Measurements from ENCODE around the gene APH1B.

The APH1B gene

DNA sequence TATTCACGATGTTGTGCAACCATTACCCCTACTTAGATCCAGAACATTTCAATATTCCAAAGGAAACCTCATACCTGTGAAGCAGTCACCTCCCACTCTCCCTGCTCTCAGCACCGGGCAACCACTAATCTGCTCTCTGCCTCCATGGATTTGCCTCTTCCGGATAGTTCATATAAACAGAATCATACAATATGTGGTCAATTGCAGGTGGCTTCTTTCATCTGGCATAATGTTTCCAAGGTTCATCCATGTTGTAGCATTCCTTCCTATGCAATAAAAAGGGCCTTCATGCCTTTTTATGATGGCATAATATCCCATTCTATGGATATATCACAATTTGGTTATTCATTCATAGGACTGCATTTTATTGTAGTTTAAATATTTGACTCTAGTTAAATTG, 80.3 kb downstream of the APH1B start:
- DNase-seq: no peak

DNA sequence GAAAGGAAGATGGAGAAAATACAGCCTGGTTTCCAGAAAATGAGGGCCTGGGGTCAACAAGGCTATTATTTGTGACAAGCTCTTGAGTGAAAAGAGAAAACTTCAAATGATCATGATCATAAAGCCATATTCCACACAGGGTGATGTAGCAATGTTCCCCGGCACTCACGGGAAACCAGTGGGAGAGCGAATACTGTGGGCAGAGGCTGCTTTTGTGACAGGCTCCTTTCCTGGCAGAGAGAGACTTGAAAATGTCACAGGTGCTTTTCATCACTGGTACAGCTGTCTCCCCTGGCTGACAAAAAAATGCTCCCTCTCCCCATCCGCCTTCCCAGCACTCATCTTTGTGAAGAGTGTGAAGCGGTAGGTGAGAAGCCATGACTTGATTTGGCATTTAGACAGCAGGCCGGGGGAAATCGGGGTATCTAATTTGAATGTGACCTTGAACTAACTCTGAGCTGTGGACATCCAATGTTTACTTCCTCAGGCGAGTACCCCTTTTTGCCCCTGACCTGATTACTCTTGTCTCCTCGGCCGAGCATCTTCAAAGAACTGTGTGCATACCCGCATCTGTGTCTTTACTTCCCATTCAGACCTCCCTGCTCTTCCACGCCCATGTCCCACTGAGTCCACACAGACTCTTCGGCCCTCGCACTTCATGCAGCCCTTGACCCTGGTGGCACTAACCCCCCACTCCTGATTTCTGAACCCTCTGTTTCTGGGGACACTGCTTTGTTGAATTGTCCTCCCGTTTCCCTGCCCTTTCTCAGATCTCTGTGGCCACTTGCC, 81.0 kb downstream of the APH1B start:
- no peak for DNase-seq
